B cell (primary cell): ENCODE data around the gene GAL.

Experiments
- CTCF ChIP-seq: fragments of 200-600 bp; IDR thresholded peaks from one replicate; pipeline ENCODE4 v1.8.0; 2022; ENCODE audit warnings: antibody characterized with exemption, mild to moderate bottlenecking
- EZH2 ChIP-seq: IDR thresholded peaks from 2 replicates; pipeline ENCODE4 v1.6.1; 2012; ENCODE audit warnings: borderline replicate concordance, low read depth, mild to moderate bottlenecking, moderate library complexity, low read length; ENCODE audit not compliant: insufficient read depth, poor library complexity, severe bottlenecking

DNA sequence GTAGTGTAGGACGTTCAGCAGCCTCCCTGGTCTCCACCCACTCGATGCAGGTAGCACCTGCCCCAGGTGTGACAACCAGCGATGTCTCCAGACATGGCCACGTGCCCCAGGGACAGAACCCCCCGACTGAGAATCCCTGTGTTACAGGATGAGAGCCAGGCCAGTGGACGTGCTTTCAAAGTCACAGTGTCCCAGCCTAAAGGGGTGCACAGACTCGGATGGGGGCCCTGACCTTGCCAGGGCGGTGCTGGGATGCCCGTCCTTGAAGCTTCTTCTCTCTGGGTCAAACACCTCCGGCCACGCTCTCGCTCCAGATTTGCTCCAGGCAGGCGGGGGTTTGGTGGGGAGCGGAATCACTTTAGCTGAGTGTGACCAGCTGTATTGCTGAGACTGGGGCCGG is 23.3 kb upstream of the GAL start:
- TF ChIP-seq CTCF, result no peak
- TF ChIP-seq EZH2, result no peak
